Stimulated activated CD4-positive, alpha-beta T cell treated with anti-CD3 and anti-CD28 coated beads, Interleukin-2, amount 100 ng/mL, for 24 hours (primary cell): Measurements from ENCODE around the gene MAB21L1.

Source experiments
- DNase-seq, 2 donors: peaks; one replicate each; pipeline ENCODE4 v3.0.0-alpha.2; 2020

MAB21L1 gene

GRCh38 chr13:35475960-35476943 is at the start of gene MAB21L1:
Gene MAB21L1, minus strand, starts transcription at chr13:35476689. Its CDS starts 551 bp downstream, at chr13:35476138.
- DNase-seq = peak in 1 of 2 donors; percentile 5

GRCh38 chr13:35524171-35524570 is 47.7 kb upstream of the MAB21L1 start:
- DNase-seq = no peak

- no peak for DNase-seq
These were observed 42.0 kb upstream of the MAB21L1 start for GRCh38 chr13:35518337-35518946.

GRCh38 chr13:35514801-35515502 is 38.5 kb upstream of the MAB21L1 start:
- no peak for DNase-seq

- DNase-seq = no peak
These were observed 37.6 kb upstream of the MAB21L1 start for GRCh38 chr13:35514061-35514477.

DNA sequence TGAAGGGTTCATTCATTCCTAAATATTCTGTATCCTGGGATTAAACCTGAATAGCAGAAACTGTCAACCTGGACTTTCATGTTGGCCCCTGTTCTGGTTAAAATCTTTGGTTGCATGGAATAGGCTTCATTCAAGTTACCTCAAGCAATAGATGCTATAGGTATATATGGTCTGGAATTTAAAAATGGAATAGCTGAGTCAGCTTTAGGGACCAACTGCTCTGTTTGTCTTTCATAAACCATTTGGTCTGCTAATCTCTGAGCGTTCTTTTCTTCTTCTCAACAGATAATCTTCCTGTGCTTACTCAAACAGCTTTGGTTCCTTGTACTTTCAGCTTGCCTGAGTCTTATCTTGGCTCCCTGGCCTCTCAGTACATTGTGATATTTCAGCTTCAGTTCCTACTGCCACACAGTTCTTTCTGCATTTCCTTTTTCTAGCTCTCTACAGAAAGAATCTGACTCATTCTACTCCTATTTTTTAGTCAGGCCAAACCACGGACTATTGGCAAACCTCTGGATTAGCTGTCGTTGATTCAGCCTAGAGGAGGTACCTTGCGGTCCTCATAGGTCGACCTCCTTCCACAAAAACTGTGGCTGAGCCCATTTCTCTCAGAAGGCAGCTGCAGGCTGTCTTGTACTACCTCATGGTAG is 35.9 kb upstream of the MAB21L1 start:
- no peak for DNase-seq

- DNase-seq = no peak
These were observed 26.0 kb upstream of the MAB21L1 start for GRCh38 chr13:35502456-35502855.

GRCh38 chr13:35501661-35502235 is 25.3 kb upstream of the MAB21L1 start:
- no peak for DNase-seq

DNA sequence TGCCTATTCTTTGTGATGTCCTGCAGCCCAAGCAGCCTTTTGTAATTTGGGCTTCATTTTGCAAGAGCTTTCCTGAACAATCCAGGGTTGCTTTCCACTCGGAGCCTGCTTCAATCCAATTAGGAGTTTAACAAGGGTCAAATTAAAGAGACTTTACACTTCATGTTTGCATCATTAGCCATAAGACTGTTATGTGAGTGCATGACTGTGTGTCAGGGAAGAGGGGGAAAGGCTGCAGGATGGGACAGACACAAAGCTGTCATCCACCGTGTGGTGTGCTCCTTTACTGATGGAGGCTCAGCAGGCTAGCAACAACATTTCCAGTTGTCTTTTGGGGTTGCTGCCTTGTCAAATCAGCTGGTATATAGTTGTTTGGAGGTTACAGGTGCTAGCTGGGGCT is 23.7 kb upstream of the MAB21L1 start:
- no peak for DNase-seq

- DNase-seq = no peak
These were observed 23.2 kb upstream of the MAB21L1 start for GRCh38 chr13:35499676-35500075.

DNA sequence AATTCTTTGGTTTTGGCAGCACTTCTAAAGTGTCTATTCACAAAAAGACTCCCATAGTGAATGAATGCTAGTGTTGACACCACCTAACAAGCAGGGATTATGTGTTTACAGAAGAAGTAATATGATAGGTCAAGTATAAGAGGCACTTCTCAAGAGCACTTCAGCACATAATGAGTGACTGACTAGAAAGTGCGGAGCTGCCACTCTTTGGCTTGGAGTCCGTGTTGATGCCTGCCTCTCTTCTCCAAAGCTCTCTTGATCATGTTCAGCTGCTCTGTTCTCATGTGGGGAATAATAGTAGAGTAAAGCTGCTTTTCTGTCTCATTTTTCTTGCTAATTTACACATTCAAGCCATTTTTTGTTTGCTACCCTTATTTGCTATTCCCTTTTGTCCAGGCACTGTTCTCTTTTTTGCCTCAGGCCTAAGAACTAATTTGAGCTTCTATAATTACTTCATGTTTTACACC is 22.7 kb upstream of the MAB21L1 start:
- no peak for DNase-seq

- no peak for DNase-seq
These were observed 21.7 kb upstream of the MAB21L1 start for GRCh38 chr13:35498231-35498630.

DNA sequence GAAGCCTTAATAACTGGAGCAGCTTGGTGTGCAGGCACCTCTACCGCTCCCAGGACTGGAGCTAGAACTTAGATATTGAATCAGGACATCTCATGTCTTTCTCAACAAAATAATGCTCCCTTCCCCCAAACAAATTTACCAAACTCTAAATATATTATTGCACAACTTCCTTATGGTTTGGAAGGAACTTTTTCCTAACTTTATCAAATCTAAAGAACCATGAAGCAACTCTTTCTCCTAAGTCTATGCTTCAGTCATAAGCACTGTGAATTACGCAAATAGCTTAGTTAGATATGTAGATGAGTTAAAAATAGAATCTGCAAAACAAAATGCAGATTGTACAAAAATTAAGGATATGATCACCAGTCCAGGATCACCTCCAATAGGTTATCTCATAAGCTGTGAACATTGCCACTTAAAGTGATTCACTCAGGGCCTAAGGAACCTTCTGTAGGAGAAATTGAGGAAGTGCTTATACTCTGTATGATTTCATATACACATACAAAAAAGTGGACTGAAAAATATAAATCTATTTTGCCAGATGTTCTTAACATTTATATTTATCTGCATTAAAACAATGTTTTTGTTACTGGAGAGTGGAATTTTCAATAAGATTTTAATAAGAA is 20.4 kb upstream of the MAB21L1 start:
- DNase-seq = no peak

DNA sequence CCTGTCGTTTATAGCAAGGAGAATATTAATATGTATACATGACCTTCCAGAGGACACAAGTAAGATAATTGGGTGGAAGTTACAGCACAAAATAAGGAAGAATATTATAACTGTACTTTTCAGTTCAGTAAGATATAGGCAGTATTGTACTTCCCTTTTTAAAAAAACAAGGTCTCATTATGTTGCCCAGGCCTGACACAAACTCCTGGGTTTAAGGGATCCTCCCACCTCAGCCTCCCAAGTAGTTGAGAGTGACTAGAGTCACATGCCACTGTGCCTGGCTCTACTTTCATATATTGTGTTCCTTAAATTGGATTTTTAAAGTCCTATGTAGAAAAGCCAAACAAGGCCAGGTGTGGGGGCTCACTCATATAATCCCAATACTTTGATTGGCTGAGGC is 19.5 kb upstream of the MAB21L1 start:
- no peak for DNase-seq

GRCh38 chr13:35489050-35489449 is 12.6 kb upstream of the MAB21L1 start:
- no peak for DNase-seq

DNA sequence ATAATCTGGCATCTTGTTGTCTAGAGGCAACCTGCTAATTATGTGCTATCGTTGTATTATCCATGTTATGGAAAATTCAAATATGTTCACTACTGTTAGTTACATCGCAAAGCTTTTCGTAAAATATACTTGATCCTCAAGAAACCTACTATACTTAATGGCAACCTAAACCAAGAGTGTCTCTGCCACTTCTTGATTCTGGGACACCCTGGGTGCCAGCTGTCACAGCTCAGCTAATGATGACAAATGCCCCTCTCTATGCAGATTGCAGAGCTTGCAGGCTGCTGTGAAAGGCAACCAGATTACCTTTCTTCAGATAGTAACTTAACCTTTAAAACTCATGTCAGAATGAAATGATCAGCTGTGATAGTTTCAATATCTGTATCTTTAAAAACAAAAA is 8.9 kb upstream of the MAB21L1 start:
- DNase-seq = no peak

DNA sequence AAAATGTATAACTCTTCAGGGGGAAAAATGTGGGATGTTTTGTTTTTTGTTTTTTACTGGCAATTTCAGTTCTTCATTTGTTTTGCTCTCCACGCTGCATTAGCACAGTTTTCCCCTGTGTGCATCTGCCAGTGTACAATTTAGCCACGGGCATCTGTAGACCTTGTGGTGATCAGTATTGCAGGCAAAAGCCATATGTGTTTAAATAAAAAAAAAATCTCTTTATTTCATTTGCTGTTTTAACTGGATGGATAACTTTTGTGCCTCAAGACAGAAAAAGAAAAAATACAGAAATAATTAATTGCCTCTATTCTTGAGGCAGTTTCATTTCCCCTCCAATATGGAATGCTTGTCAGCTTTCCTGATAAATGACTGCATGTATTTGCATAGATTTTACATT is 7.9 kb upstream of the MAB21L1 start:
- no peak for DNase-seq

- no peak for DNase-seq
These were observed 7.3 kb upstream of the MAB21L1 start for GRCh38 chr13:35483761-35484160.

- DNase-seq = no peak
These were observed 6.0 kb upstream of the MAB21L1 start for GRCh38 chr13:35482527-35482926.

- no peak for DNase-seq
These were observed 5.3 kb upstream of the MAB21L1 start for GRCh38 chr13:35481777-35482176.

GRCh38 chr13:35480346-35480745 is 3.9 kb upstream of the MAB21L1 start:
- DNase-seq = no peak

DNA sequence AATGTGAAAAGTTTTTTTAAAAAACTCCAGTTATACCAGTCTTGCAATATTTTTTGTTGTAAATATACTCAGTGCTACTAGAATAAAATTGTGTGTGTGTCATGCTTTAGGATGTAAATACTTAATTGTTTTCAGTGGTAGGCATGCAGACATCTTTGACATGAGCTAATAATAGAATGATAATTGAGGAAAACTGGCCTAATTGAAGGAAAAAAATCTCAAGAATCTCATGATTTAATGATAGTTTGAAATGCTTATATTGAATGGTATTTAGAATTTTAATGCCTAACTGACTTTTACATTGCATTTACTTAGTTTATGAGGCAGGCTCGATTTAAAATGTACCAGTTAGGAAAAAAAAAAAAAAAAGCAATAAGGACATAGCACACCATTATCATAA is 3.2 kb upstream of the MAB21L1 start:
- no peak for DNase-seq
